ENCODE data around the gene LTBP2. TPM values are rescaled to one million over a fixed set of nuclear protein-coding genes. Genes with fewer than 3 reads are reported as not detected.

LTBP2 gene
- total RNA-seq, 1 donor = 493 TPM

- H3K4me1 ChIP-seq (ENCODE audit: insufficient read depth, low read length) = peaks cover 69% of the 10 kb centered on the region
- H3K27ac ChIP-seq (ENCODE audit: low read depth, low read length) = peak overlapping the region; percentile 50
- DNase-seq (ENCODE audit: insufficient read length, low spot score, missing footprints) = peak; percentile 98
- peaks cover 59% of the 10 kb centered on the region for H3K79me2 ChIP-seq (ENCODE audit: insufficient read depth, low read length)
- H3K36me3 ChIP-seq (ENCODE audit: insufficient read depth, low read length) = no peaks in the 10 kb centered on the region
- TF ChIP-seq, protein P1, sequence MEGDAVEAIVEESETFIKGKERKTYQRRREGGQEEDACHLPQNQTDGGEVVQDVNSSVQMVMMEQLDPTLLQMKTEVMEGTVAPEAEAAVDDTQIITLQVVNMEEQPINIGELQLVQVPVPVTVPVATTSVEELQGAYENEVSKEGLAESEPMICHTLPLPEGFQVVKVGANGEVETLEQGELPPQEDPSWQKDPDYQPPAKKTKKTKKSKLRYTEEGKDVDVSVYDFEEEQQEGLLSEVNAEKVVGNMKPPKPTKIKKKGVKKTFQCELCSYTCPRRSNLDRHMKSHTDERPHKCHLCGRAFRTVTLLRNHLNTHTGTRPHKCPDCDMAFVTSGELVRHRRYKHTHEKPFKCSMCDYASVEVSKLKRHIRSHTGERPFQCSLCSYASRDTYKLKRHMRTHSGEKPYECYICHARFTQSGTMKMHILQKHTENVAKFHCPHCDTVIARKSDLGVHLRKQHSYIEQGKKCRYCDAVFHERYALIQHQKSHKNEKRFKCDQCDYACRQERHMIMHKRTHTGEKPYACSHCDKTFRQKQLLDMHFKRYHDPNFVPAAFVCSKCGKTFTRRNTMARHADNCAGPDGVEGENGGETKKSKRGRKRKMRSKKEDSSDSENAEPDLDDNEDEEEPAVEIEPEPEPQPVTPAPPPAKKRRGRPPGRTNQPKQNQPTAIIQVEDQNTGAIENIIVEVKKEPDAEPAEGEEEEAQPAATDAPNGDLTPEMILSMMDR (IDR thresholded peaks at IDR 0.05; ENCODE audit: extremely low read depth, low read depth, low read length) = peak; percentile 44
- peak overlapping the region; percentile 86 for H3K4me3 ChIP-seq (ENCODE audit: insufficient read depth, low read length)
- no peaks in the 10 kb centered on the region for H3K27me3 ChIP-seq (ENCODE audit: insufficient read depth, low read length)
- peak overlapping the region; percentile 99 for H3K4me2 ChIP-seq (ENCODE audit: insufficient read depth, low read length)
- H2AFZ ChIP-seq (ENCODE audit: low read length) = peak overlapping the region; percentile 80
- H3K9me3 ChIP-seq (ENCODE audit: low read depth, low read length) = no peaks in the 10 kb centered on the region
- peaks cover 18% of the 10 kb centered on the region for H4K20me1 ChIP-seq (ENCODE audit: insufficient read depth, low read length)
Measured at GRCh38 chr14:74612350-74613021, 449 bp upstream of the LTBP2 start.

DNA sequence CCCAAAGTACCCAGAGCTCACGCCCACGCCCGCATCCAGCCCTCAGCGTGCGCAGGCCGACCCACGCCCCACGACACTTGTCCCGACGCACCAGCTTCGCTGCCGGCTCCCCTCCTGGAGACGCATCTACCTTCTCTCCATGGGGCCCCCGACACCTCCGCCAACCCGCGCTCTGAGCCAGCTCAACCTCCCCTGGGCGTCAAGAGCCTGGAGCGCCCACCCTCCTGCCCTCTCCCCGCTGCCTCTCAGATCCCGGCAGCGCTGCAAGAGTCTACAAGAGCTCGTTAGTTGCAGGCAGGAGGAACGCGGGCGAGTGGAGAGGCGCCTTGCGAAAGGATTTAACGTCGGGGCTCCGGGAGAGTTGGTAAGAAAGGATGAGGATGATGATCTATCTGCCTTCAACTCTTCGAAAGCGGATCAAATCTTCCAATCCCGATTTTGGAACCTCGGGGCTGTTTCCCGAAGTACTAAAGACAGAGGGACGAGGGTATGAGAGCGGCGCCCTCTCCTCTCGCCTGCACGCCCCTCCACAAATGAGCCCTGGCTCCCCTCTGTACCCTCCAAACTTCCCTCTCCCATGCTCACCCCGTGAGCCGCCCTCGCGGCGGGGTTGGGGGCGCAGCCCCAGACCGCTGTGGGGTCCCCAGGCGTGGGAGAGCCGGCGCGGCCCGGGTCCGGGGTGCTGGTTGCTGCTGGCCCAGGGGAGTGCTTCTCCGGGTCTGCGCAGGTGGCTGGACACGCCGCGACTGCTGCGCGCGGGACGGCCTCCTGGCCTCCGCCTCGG lies 979 bp downstream of the LTBP2 start:
- Histone ChIP-seq H2AFZ (ENCODE audit: low read length) (no peak overlapping the region), H3K27me3 (ENCODE audit: insufficient read depth, low read length) (no peaks in the 10 kb centered on the region), H3K79me2 (ENCODE audit: insufficient read depth, low read length) (peaks cover 71% of the 10 kb centered on the region), H3K4me1 (ENCODE audit: insufficient read depth, low read length) (peaks cover 69% of the 10 kb centered on the region), H3K36me3 (ENCODE audit: insufficient read depth, low read length) (no peaks in the 10 kb centered on the region), H3K9me3 (ENCODE audit: low read depth, low read length) (no peaks in the 10 kb centered on the region), H3K27ac (ENCODE audit: low read depth, low read length) (peak overlapping the region; percentile 50), H4K20me1 (ENCODE audit: insufficient read depth, low read length) (peaks cover 18% of the 10 kb centered on the region), H3K4me2 (ENCODE audit: insufficient read depth, low read length) (peak overlapping the region; percentile 99), H3K4me3 (ENCODE audit: insufficient read depth, low read length) (peak overlapping the region; percentile 86)
- TF ChIP-seq, protein P1 (IDR thresholded peaks at IDR 0.05; ENCODE audit: extremely low read depth, low read depth, low read length) = no peak
- DNase-seq (ENCODE audit: insufficient read length, low spot score, missing footprints) = peak; percentile 69

- H3K27me3 ChIP-seq (ENCODE audit: insufficient read depth, low read length) = no peaks in the 10 kb centered on the region
- H3K4me2 ChIP-seq (ENCODE audit: insufficient read depth, low read length) = peak overlapping the region; percentile 99
- peak overlapping the region; percentile 86 for H3K4me3 ChIP-seq (ENCODE audit: insufficient read depth, low read length)
- TF ChIP-seq, protein P1 (IDR thresholded peaks at IDR 0.05; ENCODE audit: extremely low read depth, low read depth, low read length) = no peak
- no peaks in the 10 kb centered on the region for H3K9me3 ChIP-seq (ENCODE audit: low read depth, low read length)
- peaks cover 74% of the 10 kb centered on the region for H3K79me2 ChIP-seq (ENCODE audit: insufficient read depth, low read length)
- H3K36me3 ChIP-seq (ENCODE audit: insufficient read depth, low read length) = no peaks in the 10 kb centered on the region
- peak overlapping the region; percentile 23 for H3K27ac ChIP-seq (ENCODE audit: low read depth, low read length)
- no peak overlapping the region for H2AFZ ChIP-seq (ENCODE audit: low read length)
- peaks cover 69% of the 10 kb centered on the region for H3K4me1 ChIP-seq (ENCODE audit: insufficient read depth, low read length)
- peaks cover 22% of the 10 kb centered on the region for H4K20me1 ChIP-seq (ENCODE audit: insufficient read depth, low read length)
- DNase-seq (ENCODE audit: insufficient read length, low spot score, missing footprints) = no peak
Measured at GRCh38 chr14:74610199-74610865, 1.7 kb downstream of the LTBP2 start.

All from osteoblast (primary cell).